GM19351 (cell line): ENCODE results near the gene CYB561A3.

Experiments used
- ATAC-seq: cut with Tn5 transposase; IDR thresholded peaks from one replicate; pipeline ENCODE4 v1.9.1; 2021; ENCODE audit warnings: mild to moderate bottlenecking, moderate library complexity; ENCODE audit not compliant: unreplicated experiment

The CYB561A3 gene

DNA sequence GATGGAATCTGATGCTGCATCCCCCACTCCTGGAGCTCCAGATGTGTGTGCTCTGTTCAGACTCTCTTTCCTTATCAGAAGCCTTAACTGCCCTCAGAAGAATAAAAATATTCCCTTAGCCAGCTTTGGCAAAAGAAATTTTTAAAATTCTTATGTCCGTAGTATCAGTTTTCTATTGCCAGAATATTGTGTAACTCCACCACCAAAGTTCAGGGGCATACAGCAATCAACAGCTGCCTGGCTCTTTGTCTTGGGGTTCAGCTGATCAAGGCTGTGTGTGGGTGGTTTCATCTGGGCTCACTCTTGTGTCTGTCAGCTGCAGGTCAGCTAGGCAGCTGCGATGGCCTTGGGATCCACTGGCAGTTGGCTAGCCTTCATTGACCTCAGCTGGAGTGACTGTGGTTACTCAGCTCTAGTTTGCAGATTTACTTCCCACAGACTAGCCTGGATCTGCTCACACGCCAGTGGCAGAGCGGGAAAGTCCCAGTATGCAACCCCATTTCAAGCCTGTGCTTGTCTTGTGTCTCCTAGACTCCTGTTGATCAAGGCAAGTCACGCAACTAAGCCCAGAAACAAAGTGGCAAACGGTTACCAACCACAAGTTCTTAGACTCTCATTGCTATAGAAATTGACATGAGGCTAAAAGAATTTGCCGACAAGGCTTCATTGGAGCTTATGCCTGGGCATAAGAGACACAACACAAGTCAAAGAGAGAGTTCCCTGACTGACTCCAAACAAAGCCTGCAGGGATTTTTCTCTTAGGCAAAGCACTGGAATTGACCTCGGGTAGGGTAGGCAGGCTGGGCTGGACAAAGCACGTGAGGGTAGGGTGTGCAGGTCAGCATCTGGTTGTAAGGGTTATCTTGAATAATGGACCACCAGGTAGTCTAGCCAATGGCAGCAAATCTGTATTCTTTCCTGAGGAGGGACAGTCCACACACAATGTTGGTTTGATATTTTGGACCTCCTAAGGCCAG, 8.0 kb upstream of the CYB561A3 start:
- ATAC-seq: no peak

DNA sequence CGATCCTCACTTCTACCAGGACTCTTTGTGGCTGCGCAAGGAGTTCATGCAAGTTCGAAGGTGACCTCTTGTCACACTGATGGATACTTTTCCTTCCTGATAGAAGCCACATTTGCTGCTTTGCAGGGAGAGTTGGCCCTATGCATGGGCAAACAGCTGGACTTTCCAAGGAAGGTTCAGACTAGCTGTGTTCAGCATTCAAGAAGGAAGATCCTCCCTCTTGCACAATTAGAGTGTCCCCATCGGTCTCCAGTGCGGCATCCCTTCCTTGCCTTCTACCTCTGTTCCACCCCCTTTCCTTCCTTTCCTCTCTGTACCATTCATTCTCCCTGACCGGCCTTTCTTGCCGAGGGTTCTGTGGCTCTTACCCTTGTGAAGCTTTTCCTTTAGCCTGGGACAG, 7.0 kb upstream of the CYB561A3 start:
- ATAC-seq: no peak

DNA sequence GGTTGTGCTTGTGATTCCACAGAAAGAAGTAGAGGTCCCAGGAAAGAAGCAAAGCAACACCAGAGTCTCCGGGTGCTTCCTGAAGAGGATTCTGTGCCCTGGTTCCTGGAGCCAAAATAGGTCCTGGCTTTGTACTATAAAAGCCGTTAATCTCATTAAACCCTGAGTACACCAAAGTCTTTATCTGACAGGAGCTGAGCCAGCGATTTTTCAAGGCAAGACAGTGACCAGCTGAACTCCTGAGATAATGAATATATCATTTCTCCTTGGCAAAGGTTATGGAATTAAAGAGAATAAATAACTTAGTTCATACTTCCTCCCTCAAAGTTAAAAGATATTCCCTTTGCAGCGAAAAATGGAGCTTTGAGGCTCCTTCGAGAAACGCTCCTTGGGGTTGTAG, 5.7 kb upstream of the CYB561A3 start:
- no peak for ATAC-seq

DNA sequence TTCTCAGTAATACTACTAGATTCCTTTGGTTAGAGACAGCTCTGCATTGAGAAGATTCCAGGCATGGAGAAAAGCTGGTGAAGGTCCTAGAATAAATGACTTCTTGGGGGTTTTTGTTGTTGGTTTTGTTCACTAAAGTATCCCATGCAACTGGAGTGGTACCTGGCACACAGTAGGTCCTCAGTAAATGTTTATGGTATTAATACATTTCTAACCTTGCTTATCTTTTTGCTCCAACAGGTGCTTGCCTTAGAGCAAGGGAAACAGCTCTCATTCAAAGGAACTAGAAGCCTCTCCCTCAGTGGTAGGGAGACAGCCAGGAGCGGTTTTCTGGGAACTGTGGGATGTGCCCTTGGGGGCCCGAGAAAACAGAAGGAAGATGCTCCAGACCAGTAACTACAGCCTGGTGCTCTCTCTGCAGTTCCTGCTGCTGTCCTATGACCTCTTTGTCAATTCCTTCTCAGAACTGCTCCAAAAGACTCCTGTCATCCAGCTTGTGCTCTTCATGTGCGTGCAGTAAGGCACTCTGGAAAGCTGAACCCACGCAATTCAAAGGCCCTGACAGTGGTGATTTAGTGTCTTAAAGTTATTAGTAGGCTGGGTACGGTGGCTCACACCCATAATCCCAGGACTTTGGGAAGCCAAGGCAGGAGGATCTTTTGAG, 2.5 kb upstream of the CYB561A3 start:
- ATAC-seq: no peak

DNA sequence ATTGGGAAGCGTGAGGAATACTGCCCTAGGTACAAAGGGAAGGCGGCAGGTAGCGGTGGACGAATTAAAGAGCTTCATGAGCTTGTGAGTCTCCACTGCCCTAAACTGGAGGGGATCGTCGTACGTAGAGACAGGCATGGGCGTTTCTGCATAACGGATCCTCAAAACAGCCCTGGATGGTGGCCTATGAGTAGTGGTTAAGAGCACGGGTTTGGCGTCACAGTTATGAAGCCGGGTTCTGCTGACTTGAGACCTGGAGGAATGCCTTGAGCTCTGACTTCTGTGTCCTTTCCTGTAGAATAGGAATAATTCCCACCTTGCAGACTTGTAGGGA, 827 bp upstream of the CYB561A3 start:
- no peak for ATAC-seq

DNA sequence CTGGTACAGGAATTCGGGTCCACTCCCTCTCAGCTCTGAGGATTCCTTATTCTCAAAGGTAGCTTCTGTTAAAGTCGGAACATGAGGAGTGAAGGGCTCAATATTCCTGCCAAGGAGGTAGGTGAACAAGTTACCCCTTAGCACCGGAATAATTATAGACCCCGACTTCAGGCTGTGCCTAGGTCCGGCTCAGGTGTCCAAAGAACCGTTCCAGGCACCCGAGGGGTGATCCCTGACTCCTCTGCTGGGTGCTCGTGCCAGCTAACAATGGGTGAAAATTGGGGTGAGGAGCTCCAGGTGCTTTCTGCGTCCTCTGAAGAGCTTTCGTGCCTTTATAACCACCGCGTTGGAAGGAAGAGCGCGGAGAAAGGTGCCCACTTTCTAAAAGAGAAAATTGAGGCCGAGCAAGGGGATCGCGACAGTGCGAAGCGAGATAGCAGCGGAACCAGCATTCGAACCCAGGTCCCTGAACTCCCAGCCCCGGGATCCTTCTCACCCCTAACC, 393 bp downstream of the CYB561A3 start:
- ATAC-seq: no peak

DNA sequence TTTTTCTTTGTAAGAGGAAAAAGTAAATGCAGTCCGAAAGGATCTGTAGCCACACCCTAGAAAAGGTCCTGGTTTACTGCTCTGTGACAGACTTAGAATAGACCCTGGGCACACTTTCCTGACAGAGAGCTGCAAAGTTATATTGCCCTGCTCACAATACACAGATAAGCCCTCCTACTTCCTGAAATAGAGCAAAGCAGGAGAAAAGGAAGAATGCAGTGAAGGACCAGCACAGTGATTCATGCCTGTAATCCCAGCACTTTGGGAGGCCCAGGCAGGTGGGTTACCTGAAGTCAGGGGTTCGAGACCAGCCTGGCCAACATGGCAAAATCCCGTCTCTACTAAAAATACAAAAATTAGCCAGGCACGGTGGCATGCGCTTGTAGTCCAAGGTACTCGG, 2.2 kb downstream of the CYB561A3 start:
- ATAC-seq: no peak

DNA sequence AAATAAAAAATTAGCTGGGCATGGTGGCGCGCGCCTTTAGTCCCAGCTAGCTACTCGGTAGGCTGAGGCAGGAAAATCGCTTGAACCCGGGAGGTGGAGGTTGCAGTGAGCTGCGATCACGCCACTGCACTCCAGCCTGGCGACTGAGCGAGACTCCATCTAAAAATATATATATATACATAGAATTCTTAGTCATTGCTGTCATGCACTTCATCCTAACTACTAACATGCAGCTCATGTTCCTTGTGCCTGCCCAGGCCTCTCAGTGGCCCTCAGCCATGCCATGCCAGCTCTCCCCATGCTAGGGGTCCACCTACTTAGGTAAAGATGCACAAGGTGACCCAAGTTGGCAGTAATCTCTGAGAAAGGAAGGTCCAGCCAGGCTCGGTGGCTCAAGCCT, 3.1 kb downstream of the CYB561A3 start:
- no peak for ATAC-seq

DNA sequence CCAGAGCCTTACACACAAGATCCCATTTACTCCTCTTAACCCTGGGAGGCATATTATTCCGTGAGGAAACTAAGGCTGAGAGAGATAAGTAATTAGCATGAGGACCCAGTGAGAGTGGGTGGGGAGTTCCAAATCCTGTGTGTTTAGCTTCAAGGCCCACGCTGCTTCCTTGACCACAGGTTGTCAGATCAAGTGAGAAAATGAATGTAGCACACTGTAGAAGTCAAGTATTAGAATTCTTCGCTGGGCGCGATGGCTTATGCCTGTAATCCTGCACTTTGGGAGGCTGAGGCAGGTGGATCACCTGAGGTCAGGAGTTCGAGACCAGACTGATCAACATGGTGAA, 3.8 kb downstream of the CYB561A3 start:
- no peak for ATAC-seq

DNA sequence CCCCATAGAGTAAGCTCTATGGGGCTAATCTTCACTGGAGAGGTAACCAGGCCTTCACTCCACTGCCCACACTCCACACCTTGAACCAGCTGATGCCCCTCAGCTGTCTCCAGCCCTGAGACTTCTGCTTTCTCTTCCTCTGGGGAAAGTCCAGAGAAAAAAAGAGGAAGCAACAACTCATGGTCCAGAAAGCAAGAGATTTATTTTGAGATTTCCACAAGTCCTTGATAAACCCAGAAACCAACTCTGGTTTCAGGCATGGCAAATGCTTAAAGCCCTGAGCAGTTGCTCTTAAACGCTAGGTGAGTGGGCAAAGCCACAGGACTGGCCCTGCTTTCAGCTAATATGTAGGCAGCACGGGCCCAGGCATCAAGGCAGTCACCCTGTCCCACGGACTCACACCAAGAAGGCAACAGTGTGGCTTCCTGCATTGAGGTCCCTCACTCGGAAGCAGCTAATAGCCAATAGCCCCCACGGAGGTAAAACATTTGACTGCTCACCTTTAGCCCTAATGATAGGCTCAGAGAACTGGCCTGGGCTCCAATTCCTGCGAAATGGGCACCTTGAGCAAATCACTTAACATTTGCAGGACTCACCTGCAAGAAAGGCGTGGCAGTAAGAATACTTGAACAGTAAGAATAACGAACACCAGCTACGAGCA, 4.3 kb downstream of the CYB561A3 start:
- peak; percentile 40 for ATAC-seq

DNA sequence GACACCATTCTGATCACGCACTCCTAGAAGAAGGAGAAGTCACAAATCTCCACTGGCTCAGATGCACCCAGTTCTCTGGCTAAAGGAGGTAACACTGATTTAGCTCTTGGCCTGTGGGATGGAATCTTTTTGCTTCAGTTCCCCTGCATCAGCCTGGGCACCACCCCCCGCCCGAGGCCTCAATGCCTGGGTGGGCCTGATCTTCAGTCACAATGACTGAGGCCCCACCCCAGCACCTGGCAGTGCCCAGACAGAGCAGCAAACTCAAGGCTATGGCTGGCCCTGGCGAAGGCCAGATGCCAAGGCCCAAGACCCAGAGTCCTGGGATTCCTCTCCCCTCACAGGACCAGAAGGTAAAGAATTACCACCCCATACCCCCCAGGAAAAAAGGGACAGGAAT, 5.0 kb downstream of the CYB561A3 start:
- no peak for ATAC-seq

DNA sequence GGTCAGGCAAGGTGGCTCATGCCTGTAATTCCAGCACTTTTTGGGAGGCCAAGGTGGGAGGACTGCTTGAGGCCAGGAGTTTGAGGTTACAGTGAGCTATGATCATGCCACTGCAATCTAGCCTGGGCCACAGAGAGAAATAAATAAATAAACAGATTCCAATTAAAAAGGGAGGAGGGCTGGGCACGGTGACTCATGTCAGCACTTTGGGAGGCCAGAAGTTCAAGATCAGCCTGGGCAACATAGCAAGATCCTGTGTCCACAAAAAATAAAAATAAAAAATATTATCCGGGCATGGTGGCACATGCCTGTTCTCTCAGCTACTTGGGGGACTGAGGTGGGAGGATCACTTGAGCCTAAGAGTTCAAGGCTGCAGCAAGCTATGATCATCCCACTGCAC, 7.5 kb downstream of the CYB561A3 start:
- ATAC-seq: no peak

DNA sequence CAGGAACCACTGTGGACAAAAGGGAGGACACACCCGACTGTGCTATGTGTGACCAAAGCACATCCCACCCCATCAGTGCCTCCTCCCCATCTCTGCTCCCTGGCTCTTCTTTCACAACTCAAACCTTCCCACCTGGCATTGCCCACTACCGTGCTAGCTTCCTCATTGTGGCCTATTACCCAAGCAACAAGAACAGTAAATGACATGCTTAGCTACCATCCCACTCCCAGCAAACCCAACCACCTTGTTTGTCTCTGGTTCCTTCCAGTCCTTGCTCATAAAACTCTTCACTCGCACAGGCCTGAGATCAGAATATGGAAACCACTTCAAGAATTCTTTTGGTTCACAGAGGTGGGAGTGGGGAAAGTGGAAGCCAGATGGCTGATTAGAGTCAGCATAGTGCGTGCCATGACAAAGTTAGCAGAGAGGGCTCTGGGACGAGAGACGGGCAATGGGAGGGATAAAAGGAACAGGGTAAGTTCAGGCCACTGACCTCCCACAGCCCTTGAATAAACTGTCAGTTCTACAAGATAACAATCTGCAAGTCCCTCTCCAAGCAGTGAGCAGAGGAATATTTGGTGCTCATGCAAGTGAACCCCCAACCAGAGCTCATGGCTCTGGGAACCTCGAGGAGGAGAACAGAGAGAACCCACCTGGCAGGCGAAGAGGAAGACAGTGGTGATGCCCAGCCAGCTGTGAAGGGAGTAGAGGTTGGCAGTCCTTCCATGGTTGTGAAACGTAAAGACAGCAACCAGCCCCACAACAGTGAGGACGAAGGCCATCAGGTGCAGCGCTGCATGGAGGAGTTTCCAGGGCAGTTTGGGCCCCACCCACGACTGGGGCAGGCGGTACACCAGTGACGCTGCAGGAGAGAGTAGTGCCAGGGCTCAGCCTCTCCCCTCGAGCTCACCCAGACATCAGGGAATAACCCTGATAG, 8.3 kb downstream of the CYB561A3 start:
- ATAC-seq: no peak

DNA sequence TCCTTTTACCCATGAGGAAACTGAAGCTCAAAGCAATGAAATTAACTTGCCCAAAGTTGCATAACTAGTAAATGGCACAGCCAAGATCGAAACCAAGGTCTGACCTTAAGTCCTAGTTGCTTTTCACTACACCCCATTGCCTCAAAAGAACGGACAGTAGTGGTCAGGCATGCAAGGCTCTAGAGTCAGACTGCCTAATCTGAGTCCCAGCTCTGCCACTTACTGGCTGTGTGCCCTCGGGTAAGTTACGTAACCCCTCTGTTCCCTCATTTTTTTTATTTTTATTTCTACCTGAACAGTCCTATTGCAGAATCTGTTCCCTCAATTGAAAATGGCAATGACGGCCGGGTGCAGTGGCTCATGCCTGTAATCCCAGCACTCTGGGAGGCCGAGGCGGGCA, 9.6 kb downstream of the CYB561A3 start:
- no peak for ATAC-seq

DNA sequence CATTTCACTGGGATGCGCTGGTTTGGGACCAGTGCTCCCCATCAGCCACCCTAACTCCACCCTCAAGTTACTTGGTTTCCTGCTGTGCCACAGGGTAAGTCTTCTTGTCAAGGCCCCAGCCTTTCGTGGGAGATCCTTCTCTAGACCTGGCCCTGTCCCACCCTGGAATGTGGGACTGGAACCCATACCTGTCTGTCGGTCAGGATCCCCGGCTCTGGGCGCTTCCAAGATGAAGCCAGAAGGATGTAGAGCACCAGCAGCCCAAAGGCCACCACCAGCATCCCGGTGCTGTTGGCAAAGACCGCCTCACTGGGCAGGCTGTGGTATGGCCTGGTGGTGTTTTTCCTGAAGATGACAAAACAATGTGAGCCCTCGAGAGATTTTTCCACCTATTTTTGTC, 10.9 kb downstream of the CYB561A3 start:
- ATAC-seq: no peak

DNA sequence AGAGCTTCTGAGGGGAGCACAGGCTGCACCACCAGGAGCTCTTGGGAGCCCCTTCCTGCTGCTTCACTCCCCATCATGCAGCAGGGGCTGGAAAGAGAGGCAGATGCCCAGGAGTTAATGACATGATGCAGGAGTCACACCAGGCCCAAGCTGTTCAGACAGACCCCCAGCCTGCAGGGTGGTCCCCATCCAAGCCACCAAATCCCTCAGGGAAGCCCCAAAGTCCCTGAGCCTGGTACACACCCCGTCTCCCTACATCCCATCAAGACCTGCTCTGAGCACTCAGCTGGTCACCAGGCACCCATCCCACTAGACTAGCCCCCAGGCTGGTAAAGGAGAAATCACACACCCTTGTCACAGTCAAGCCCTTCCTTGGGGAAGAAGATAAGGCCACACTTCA, 11.3 kb downstream of the CYB561A3 start:
- ATAC-seq: no peak

DNA sequence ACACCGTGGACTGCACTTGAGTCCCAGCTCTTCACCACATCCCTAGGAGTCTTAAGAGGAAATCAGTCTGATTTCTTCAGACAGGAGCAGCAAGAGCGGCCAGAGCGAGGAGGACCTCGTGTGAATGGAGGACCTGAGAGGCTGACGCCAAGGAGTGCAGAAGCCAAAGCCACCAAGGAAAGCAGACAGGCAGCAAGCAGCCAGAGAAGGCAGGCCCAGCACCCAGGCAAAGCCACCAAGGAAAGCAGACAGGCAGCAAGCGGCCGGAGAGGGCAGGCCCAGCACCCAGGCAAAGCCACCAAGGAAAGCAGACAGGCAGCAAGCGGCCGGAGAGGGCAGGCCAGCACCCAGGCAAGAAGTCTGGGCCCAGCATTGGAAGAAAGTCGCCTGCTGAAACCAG, 11.8 kb downstream of the CYB561A3 start:
- ATAC-seq: no peak

DNA sequence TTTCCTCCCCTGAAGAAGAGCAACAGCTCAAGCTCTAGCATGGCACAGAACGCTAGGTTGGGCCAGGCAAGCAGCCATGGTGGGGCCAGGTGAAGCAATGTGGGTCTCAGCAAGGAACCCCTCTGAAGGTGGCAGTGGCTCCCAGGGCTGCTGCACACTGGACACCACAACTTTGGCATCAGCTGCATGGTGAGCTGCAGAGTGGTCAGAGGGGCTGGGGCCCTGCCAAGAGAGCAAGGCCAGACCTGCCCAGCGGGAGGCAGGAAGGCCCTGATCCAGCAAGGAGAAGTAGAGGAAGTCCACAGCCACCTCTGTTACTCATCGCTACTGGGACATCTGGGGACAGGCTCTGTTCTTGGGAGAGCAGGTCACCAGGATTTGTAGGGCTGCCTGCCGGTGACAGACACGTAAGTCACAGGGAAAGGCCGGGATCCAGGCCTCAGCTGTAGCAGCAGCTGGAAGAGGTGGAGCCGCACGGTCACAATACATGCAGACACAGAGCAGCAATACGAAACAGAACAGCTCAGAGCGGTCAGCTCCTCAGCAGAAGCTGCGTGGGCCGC, 12.4 kb downstream of the CYB561A3 start:
- ATAC-seq: no peak

DNA sequence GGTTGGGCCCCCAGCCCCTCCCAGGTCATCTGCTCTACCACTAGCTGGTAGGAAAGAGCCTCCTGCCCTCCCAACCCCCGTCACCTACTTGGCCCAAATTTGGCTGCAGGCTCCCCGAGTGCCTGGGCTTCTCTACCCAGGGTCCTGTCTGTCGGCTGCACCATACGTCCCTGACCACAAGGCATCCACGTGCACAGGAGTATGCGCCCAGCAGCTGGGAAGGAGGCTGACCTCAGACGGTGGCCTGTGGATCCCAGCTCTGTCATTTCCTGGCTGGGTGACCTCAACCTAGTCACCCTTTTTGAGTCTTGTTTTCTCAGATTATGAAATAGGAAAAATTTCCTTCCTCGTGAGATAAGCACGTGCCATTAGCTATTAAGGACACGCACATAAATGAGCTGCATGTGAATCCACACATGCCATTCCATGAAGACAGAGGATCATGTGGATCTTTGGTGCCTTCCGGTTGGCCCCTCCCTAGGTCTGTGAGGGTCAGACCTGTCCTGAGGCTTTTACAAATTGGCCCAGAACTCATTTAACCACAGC, 13.7 kb downstream of the CYB561A3 start:
- no peak for ATAC-seq
